Small intestine (tissue), 7 donors: ENCODE results near the gene TNNI2. TPM values are rescaled to one million over a fixed set of nuclear protein-coding genes. Genes with fewer than 3 reads are reported as not detected.

Experiments
- DNase-seq, 2 donors: peaks; one replicate each; pipeline versions ENCODE4 v3.0.0 to v3.0.0-alpha.2; 2013
- FAIRE-seq: peaks from 2 replicates; lab custom pipeline; 2012; peaks lifted over from hg19 to GRCh38; lab: Jason Lieb, UNC
- H3K27ac ChIP-seq, 3 donors: one replicate each; pipeline ENCODE4 v1.5.1; 2013; ENCODE audit warnings: low read length in 2 of 3, mild to moderate bottlenecking in 2 of 3, control low read depth in 1 of 3, inconsistent platforms in 1 of 3, low read depth in 1 of 3, moderate library complexity in 1 of 3
- H3K27me3 ChIP-seq, 3 donors: one replicate each; pipeline ENCODE4 v1.6.1; 2013; ENCODE audit warnings: low read length in 3 of 3, inconsistent platforms in 1 of 3; ENCODE audit not compliant: control insufficient read depth in 3 of 3, insufficient read depth in 3 of 3
- H3K36me3 ChIP-seq, 3 donors: one replicate each; pipeline ENCODE4 v1.6.1; 2013; ENCODE audit warnings: low read length in 3 of 3, inconsistent platforms in 1 of 3, low read depth in 1 of 3, mild to moderate bottlenecking in 1 of 3, moderate library complexity in 1 of 3; ENCODE audit not compliant: control insufficient read depth in 3 of 3, insufficient read depth in 2 of 3
- H3K4me1 ChIP-seq, 3 donors: one replicate each; pipeline ENCODE4 v1.6.1; 2013; ENCODE audit warnings: low read length in 2 of 3, inconsistent platforms in 1 of 3, low read depth in 1 of 3, mild to moderate bottlenecking in 1 of 3, moderate library complexity in 1 of 3; ENCODE audit not compliant: control insufficient read depth in 3 of 3, insufficient read depth in 2 of 3
- H3K4me3 ChIP-seq, 3 donors: one replicate each; pipeline ENCODE4 v1.5.1; 2013; ENCODE audit warnings: low read length in 3 of 3, control low read depth in 1 of 3, inconsistent platforms in 1 of 3, low read depth in 1 of 3, mild to moderate bottlenecking in 1 of 3, moderate library complexity in 1 of 3
- H3K9me3 ChIP-seq, 2 donors: one replicate each; pipeline ENCODE4 v1.6.1; 2013; ENCODE audit warnings: low read depth in 1 of 2, low read length in 1 of 2; ENCODE audit not compliant: control insufficient read depth in 2 of 2, insufficient read depth in 1 of 2
- WGBS, 3 donors: extraction: QIAGEN DNeasy Blood & Tissue Kit; methylation state at CpG; one replicate each; pipeline ENCODE4 v1.1.7; 2013; 5-methylcytosine and 5-hydroxymethylcytosine counted together
- polyA plus RNA-seq, 4 donors: library from polyadenylated mRNA; stranded (reverse) in 3 of 4; unstranded in 1 of 4; fragments of 200-250 nt in 3 of 4; fragments of 120-200 nt in 1 of 4; gene quantifications; one replicate each; pipeline versions ENCODE4 v1.2.1 to v1.2.3, GENCODE V29; 2013
- donor health status: healthy with polysubstance abuse.
- donor health status: control.
- donor health status: control.
- donor health status: Bipolar disorder and iron deficiency.
- donor health status: healthy.

TNNI2 gene
- polyA plus RNA-seq, 4 donors, result 0.49 to 8.9 (median 8.2) TPM

DNA sequence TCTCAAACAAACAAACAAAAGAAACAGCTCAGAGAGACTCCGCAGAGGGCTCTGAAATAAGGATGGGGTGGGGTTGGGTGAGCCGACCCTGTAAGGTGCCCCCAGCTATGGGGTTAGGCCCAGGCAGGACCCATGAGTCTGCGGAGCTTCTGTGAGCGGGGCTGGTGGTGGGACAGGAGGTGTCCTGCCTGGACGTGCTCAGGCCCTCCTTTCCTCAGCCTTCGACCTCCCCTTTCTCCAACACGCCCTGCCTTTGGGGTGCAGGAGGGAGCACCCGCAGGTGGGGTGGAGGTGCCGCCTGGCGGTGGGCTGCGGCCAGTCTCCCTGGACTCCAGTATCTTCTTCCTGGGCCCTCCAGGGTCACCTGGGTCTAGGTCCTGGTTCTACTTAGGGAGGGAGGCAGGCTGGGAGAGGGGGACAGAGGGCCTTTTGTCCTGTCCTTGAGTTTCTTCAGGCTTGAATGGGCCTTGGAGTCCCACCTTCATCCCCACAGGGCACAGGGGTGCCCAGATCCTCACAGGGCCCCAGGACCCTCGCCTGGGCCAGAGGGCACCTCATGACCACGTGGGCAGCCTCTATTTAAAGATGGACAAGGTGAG is 40.7 kb downstream of the TNNI2 start:
- DNase-seq, result no peak
- H3K9me3 ChIP-seq, result no peaks in the 10 kb centered on the region
- WGBS, 3 donors, result 69 to 89% (median 84%) methylated on average over 12 to 13 of the region's 13 CpGs
- FAIRE-seq, result no peak
- no peak overlapping the region for H3K4me3 ChIP-seq
- H3K4me1 ChIP-seq, result peaks cover 0 to 43% (median 0%) of the 10 kb centered on the region in 3 donors
- H3K27me3 ChIP-seq, result no peaks in the 10 kb centered on the region
- H3K36me3 ChIP-seq, result peaks cover 0 to 7% (median 0%) of the 10 kb centered on the region in 3 donors
- H3K27ac ChIP-seq, result peak overlapping the region in 1 of 3 donors; percentile 33

DNA sequence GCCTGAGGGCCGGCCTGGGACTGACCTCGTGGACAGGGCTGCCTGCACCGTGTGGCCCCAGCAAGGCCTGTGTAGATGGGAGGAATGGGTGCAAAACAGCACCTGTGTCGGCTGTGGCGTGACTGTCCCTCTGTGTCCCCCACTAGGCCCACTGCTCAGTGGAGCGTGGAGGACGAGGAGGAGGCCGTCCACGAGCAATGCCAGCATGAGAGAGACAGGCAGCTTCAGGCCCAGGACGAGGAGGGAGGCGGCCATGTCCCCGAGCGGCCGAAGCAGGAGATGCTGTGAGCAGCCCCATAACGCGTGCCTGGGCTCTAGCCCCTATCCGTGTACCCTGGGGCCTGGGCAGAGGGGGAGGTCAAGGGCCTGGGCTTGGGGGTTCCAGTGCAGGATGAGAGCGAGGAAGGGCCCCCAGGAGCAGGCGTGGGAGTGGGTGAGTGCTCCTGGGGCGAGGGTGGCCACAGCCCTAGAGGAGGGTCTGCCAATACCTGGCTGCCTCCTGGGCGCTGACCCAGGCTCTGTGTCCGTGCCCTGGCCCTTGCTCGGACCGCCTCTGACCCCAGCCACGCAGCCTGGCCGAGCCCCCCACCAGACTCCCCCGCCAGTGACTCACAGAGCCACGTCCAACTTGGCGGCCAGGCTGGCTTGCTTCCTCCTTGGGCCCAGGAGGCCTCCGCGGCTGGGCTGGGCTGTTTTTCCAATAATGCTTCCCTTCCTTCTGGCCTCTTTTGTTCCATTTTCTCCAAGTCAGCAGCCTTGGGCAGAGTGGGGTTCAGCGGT is 41.4 kb downstream of the TNNI2 start:
- 67 to 78% (median 77%) methylated on average over 28 to 32 of the region's 32 CpGs for WGBS, 3 donors
- DNase-seq (no peak), FAIRE-seq (no peak)
- Histone ChIP-seq H3K27ac (peak overlapping the region in 2 of 3 donors; percentile 46 to 60), H3K4me3 (no peak overlapping the region), H3K4me1 (peaks cover 0 to 43% (median 0%) of the 10 kb centered on the region in 3 donors), H3K27me3 (no peaks in the 10 kb centered on the region), H3K9me3 (no peaks in the 10 kb centered on the region), H3K36me3 (peaks cover 0 to 7% (median 0%) of the 10 kb centered on the region in 3 donors)

DNA sequence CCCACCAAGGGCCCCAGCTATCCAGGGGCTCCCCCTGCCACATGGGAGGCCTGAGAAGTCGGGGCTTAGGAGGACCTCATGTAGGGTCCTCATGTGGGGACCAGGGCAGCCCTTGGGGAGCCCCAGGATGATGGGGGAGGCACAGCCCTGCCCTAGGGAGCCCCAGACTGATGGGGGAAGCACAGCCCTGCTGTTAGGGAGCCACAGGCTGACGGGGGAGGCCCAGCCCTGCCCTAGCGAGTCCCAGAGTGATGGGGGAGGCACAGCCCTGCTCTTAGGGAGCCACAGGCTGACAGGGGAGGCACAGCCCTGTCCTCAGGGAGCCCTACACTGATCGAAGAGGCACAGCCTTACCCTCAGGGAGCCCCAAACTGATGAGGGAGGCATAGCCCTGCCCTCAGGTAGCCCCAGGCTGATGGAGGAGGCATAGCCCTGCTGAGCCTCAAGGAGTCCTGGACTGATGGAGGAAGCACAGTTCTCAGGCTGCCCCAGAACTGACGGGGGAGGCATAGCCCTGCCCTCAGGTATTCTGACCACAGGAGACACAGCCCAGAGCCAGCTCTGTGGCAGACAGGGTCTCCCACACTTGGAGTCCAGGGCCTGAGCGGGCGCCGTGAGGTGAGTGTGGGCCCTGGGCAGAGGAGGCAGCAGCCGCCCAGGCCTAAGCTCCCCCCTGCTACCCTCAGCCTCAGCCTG is 42.1 kb downstream of the TNNI2 start:
- Histone ChIP-seq H3K27ac (peak overlapping the region in 2 of 3 donors; percentile 46 to 60), H3K4me1 (peaks cover 0 to 43% (median 0%) of the 10 kb centered on the region in 3 donors), H3K27me3 (no peaks in the 10 kb centered on the region), H3K9me3 (no peaks in the 10 kb centered on the region), H3K36me3 (peaks cover 0 to 7% (median 0%) of the 10 kb centered on the region in 3 donors), H3K4me3 (no peak overlapping the region)
- FAIRE-seq (no peak), DNase-seq (no peak)
- WGBS, 3 donors, result 64 to 75% (median 70%) methylated on average over 8 to 9 of the region's 9 CpGs

DNA sequence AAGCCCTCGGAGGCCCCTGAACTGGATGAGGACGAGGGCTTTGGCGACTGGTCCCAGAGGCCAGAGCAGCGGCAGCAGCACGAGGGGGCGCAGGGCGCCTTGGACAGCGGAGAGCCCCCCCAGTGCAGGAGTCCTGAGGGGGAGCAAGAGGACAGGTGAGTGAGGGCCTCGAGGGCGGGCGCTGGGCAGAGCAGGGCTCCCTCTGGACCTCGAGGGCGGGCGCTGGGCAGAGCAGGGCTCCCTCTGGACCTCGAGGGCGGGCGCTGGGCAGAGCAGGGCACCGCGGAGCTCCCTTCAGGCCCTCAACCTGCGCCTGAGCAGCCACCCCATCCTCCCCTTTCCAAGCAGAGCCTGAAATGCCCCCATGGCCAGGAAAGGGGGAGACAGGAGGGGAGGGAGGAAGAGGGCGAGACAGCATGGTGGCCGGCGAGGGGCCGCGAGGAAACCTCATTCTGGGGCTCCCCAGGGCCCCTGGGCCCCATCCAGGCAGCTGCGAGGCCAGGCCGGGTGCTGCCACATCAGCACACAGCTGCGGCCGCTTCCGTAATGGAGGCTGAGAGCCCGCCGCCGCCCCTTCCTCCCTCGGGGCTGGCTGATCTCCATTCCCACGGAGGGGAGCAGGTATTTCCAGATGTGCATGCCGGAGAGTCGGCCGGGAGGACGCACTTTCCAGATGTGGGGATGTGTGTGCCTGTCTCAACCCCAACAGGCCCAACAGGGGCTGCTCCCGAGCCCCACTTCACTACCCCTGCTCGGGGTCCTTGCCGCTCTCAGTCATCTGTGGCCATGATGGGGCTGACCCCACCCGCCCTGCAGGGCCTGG is 42.9 kb downstream of the TNNI2 start:
- peaks cover 0 to 7% (median 0%) of the 10 kb centered on the region in 3 donors for H3K36me3 ChIP-seq
- H3K9me3 ChIP-seq, result no peaks in the 10 kb centered on the region
- H3K27me3 ChIP-seq, result no peaks in the 10 kb centered on the region
- peak overlapping the region in 2 of 3 donors; percentile 46 to 60 for H3K27ac ChIP-seq
- H3K4me1 ChIP-seq, result peaks cover 0 to 35% (median 0%) of the 10 kb centered on the region in 3 donors
- H3K4me3 ChIP-seq, result no peak overlapping the region
- no peak for DNase-seq
- FAIRE-seq, result no peak
- WGBS, 3 donors, result 66 to 71% (median 70%) methylated on average over 36 to 43 of the region's 43 CpGs

DNA sequence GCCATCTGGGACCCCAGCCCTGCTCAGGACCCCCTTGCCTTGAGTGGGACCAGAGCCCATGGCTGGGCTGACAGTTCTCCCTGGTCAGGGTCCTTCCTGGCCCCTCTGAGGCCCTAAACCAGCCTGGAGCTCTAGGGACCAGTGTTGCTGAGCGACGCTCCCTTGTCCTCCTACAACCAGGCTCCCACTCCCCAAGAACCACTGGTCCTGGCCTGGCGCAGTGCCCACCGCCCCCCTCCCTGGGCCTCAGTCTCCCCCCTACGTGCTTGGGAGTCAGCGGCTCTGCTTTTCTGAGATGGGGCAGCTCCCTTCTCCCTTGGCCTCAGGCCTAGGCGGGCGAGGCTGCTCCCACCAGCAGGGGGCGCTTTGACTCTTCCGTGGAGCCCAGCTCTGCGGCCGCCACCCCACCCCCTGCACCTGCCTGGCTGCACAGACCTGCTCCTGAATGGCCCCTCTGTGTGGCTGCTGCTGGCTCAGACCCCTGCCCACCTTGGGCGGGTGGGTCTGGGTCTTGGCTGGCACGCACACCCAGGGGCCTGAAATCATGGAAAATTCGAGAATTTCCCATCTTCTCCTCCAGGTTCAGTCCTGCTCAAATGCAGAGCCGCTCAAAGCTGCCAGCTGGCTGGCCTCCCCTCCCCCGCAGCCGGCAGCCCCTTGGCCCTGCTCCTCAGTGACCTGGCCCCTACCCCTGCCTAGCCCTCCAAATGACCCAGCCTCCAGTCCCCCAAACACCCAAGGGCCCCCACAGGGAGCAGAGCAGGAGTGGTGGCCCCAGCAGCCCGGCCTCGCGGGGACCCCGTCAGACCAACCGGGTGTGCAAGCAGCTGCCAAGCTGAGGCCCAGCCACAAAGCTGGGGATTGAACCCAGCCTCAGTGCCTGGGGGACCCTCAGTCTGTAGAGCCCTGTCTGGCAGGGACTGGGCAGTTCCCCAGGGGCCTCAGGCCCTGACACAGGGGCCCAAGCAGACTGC is 43.8 kb downstream of the TNNI2 start:
- FAIRE-seq, result no peak
- peaks cover 0 to 8% (median 0%) of the 10 kb centered on the region in 3 donors for H3K36me3 ChIP-seq

DNA sequence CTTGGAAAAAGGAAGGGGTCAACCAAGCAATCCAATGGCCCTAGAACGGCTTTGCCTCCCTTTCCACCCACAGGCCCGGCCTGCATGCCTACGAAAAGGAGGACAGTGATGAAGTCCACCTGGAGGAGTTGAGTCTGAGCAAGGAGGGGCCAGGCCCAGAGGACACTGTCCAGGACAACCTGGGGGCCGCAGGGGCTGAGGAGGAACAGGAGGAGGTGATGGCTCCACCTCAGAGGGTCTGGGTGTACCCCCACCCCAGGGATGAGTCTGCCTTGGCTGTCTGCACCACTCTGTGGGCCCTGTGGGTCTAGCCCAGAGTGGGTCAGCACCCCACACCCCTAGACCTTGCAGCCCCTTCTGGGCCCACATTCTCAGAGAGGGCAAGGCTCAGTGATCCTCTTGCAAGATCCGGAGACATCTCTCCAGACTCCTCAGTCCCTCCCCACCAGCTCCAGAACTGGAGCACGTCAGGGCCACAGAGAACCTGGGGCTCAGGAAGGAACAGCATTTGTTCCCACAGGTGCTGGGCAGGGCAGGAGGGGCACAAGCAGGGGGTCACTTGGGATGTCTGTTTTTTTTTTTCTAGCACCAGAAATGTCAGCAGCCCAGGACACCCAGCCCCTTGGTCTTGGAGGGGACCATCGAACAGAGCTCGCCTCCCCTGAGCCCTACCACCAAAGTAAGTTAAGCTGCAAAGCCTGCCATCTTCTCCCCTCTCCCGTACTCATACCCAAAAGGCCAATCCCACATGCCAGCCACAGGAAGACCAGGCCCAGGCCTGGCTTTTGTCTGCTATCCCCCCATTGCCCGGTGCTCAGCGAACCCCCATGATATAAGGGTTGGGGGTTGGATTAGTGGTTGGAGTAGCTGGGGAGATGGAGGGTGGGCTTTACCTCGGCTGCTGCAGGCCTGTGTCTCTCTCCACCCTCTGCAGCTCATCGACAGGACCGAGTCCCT is 44.8 kb downstream of the TNNI2 start:
- Histone ChIP-seq H3K36me3 (peaks cover 0 to 12% (median 0%) of the 10 kb centered on the region in 3 donors), H3K4me1 (peaks cover 0 to 22% (median 0%) of the 10 kb centered on the region in 3 donors), H3K27me3 (no peaks in the 10 kb centered on the region), H3K27ac (no peak overlapping the region), H3K4me3 (no peak overlapping the region), H3K9me3 (no peaks in the 10 kb centered on the region)
- FAIRE-seq, result no peak
- 88 to 91% (median 90%) methylated on average over 14 of the region's 14 CpGs for WGBS, 3 donors
- no peak for DNase-seq

More for the DNA sequence above, 43.8 kb downstream of the TNNI2 start:
- H3K27ac ChIP-seq, result peak overlapping the region in 2 of 3 donors; percentile 6 to 60
- peak; percentile 70 to 90 for DNase-seq
- peaks cover 0 to 32% (median 0%) of the 10 kb centered on the region in 3 donors for H3K4me1 ChIP-seq
- WGBS, 3 donors, result 36 to 40% (median 36%) methylated on average over 21 to 23 of the region's 23 CpGs
- H3K27me3 ChIP-seq, result no peaks in the 10 kb centered on the region
- H3K4me3 ChIP-seq, result no peak overlapping the region
- no peaks in the 10 kb centered on the region for H3K9me3 ChIP-seq
